Body of pancreas (tissue), 4 donors: ENCODE measurements around the gene TADA2B. TPM values are rescaled to one million over a fixed set of nuclear protein-coding genes. Genes with fewer than 3 reads are reported as not detected.

Experiments
- ATAC-seq: fragments of 150-250 bp; one replicate; pipeline ENCODE4 v1.9.1; 2016
- DNase-seq, 4 donors: peaks; one replicate each; pipeline ENCODE4 v3.0.0-alpha.2; 2019
- H3K27ac ChIP-seq, 4 donors: fragments of 200-600 bp; sonication (generic); 1 replicate in 3 of 4; 2 replicates in 1 of 4; pipeline versions ENCODE4 v1.5.1 to v1.6.1; 2016 to 2019; ENCODE audit warnings: mild to moderate bottlenecking in 1 of 4, mixed read lengths in 1 of 4, moderate library complexity in 1 of 4
- H3K27me3 ChIP-seq, 2 donors: fragments of 200-600 bp; sonication (generic); one replicate each; pipeline ENCODE4 v1.6.0; 2016; ENCODE audit warnings: mild to moderate bottlenecking in 1 of 2
- H3K36me3 ChIP-seq, 2 donors: fragments of 200-600 bp; sonication (generic); replicated peaks in 1 of 2; 2 replicates each; pipeline ENCODE4 v1.5.1; 2016; ENCODE audit warnings: low read depth in 2 of 2; ENCODE audit not compliant: insufficient read depth in 1 of 2
- H3K4me1 ChIP-seq: fragments of 200-600 bp; sonication (generic); one replicate; pipeline ENCODE4 v1.6.0; 2016
- H3K4me3 ChIP-seq, 2 donors: fragments of 200-600 bp; sonication (generic); 1 replicate in 1 of 2; 2 replicates in 1 of 2; pipeline ENCODE4 v1.5.1; 2016 to 2019
- H3K9me3 ChIP-seq, 3 donors: fragments of 200-600 bp; sonication (generic); 1 replicate in 2 of 3; 2 replicates in 1 of 3; pipeline ENCODE4 v1.5.1; 2016
- POLR2A ChIP-seq, 3 donors: fragments of 450-650 bp; IDR thresholded peaks; one replicate each; pipeline ENCODE4 v1.6.1; 2016; ENCODE audit warnings: antibody characterized with exemption in 3 of 3, mild to moderate bottlenecking in 2 of 3
- WGBS, 2 donors: methylation state at CpG; one replicate each; pipeline ENCODE4 v1.1.5; 2017; 5-methylcytosine and 5-hydroxymethylcytosine counted together
- intact Hi-C: fragments of 100-400 bp; cut with DNase I; formaldehyde crosslinking; loops from one replicate; pipeline ENCODE4 v1.15.1; 2023
- total RNA-seq, 2 donors: library from RNA; depleted of rRNA; stranded (reverse); fragments of >200 nt; gene quantifications; one replicate each; pipeline ENCODE4 v1.1.0, GENCODE V29; 2016
- TF ChIP-seq, protein P1 (sequence below), 7 experiments: fragments of 450-650 bp in 4 of 7; fragments of 200-600 bp in 3 of 7; sonication (generic) in 3 of 7; IDR thresholded peaks; one replicate each; pipeline ENCODE4 v1.5.1; 2016 to 2019; ENCODE audit warnings: antibody characterized with exemption in 7 of 7

Gene TADA2B
- total RNA-seq, 2 donors from 2014 or later: 18.1 to 20.0 TPM

DNA sequence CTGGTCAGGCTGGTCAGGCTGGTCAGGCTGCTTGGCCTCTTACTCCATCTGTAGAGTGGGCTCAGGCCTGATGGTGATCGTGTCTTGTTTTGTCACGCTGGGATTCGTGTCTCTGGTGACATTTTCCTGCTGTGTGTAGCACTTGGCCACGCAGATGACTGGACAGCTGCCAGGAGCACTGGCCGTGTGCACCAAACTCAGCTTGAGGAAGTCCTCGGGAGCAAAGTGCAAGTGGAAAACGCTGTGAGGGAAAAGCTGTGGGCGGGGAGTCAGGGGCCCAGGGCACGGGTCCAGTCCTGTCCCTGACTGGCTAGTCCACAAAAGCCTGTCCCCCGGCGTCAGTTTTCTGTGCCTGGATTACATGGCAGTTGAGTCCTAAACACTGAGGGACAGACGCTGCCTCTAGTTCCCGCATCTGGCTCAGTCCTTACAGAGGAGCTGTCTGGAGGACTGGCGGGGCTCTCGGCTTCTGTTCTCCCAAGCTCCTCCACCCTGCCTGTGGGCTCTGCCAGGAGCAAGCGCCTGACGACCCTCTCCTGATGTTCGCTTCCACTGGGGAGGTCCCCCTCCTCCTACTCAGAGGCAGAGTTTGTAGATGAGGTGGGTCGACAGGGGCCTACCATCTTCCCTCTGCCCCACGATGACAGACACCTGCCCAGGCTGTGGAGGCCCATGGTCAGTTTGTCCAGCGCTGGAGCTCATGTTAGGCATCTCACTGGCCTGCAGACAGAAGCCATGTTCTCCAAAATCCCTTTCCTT is 60.6 kb downstream of the TADA2B start:
- no peaks in the 10 kb centered on the region for H3K9me3 ChIP-seq
- H3K27ac ChIP-seq: peak overlapping the region; percentile 57 to 88 (median 78)
- WGBS, 2 donors: 27 to 29% methylated on average over 8 to 21 of the region's 21 CpGs
- no peaks in the 10 kb centered on the region for H3K36me3 ChIP-seq
- H3K4me1 ChIP-seq: peaks cover 23% of the 10 kb centered on the region
- DNase-seq: peak; percentile 80 to 90 (median 88)
- H3K4me3 ChIP-seq: no peak overlapping the region
- TF ChIP-seq, protein P1, sequence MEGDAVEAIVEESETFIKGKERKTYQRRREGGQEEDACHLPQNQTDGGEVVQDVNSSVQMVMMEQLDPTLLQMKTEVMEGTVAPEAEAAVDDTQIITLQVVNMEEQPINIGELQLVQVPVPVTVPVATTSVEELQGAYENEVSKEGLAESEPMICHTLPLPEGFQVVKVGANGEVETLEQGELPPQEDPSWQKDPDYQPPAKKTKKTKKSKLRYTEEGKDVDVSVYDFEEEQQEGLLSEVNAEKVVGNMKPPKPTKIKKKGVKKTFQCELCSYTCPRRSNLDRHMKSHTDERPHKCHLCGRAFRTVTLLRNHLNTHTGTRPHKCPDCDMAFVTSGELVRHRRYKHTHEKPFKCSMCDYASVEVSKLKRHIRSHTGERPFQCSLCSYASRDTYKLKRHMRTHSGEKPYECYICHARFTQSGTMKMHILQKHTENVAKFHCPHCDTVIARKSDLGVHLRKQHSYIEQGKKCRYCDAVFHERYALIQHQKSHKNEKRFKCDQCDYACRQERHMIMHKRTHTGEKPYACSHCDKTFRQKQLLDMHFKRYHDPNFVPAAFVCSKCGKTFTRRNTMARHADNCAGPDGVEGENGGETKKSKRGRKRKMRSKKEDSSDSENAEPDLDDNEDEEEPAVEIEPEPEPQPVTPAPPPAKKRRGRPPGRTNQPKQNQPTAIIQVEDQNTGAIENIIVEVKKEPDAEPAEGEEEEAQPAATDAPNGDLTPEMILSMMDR (IDR thresholded peaks at IDR 0.05): no peak
- no peak for TF ChIP-seq POLR2A (IDR thresholded peaks at IDR 0.05)
- no peaks in the 10 kb centered on the region for H3K27me3 ChIP-seq
- ATAC-seq: peak; percentile 68
- intact Hi-C loops: no loop called here

DNA sequence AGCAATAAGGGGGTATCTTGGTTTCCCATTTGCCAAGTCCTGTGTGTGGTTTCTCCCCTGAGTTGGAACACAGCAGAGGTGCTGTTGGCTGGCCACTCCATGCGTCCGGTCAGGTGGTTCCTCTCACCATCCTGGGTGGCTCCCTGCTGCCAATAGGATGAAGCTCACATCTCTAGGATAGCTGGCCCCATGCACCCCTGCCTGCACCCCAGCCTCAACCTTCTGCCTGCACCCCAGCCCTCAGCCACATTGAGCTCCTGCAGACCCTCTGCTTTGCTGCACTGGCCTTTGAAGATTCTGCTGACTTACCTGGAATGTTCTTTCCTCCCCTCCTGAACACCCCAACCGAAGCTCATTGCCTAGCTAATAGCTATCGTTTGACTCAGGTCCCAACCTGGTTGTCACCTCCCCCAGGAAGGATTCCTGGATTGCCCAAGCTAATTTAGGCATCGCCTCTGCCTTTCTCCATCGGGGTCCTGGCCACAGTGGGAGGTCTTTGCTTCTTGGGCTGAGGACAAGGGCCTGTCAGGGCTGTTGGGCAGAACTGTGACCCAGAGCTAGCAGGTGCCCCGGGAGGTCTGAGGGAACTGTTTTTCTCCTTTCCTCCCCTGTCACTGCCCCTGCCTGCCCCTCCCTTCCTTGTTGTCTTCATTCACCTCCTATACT is 61.3 kb downstream of the TADA2B start:
- no peaks in the 10 kb centered on the region for H3K9me3 ChIP-seq
- TF ChIP-seq, protein P1 (IDR thresholded peaks at IDR 0.05): no peak
- TF ChIP-seq POLR2A (IDR thresholded peaks at IDR 0.05): no peak
- no peaks in the 10 kb centered on the region for H3K36me3 ChIP-seq
- intact Hi-C loops: no loop called here
- peak overlapping the region in 2 of 4 donors; percentile 76 to 79 for H3K27ac ChIP-seq
- H3K27me3 ChIP-seq: no peaks in the 10 kb centered on the region
- peaks cover 23% of the 10 kb centered on the region for H3K4me1 ChIP-seq
- no peak overlapping the region for H3K4me3 ChIP-seq
- ATAC-seq (no peak), DNase-seq (no peak)
- 94 to 100% methylated on average over 5 to 7 of the region's 7 CpGs for whole genome bisulfite sequencing, 2 donors

DNA sequence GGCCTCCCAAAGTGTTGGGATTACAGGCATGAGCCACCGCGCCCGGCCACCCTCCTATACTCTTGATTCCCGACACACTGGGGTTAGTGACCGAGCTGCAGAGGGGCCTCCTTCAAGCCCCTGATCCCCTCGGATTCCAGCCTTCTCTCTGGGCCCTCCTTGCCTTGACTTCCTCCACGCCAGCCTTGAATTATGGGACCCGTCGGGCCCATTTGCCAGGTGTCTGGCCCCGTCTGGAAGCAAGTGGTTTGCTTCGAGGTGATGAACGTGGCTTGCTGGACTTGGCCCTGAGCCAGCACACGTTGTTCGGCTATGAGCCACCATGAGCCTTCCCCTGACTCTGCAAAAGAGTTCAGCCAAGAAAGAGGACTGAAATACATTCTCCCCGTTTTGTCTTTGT is 62.1 kb downstream of the TADA2B start:
- whole genome bisulfite sequencing, 2 donors: 61 to 62% methylated on average over 9 to 15 of the region's 15 CpGs
- H3K4me1 ChIP-seq: peaks cover 23% of the 10 kb centered on the region
- no peak for TF ChIP-seq POLR2A (IDR thresholded peaks at IDR 0.05)
- TF ChIP-seq, protein P1 (IDR thresholded peaks at IDR 0.05): no peak
- intact Hi-C loops: no loop called here
- ATAC-seq (no peak), DNase-seq (no peak)
- H3K9me3 ChIP-seq: no peaks in the 10 kb centered on the region
- H3K4me3 ChIP-seq: no peak overlapping the region
- H3K27me3 ChIP-seq: no peaks in the 10 kb centered on the region
- H3K36me3 ChIP-seq: no peaks in the 10 kb centered on the region
- H3K27ac ChIP-seq: no peak overlapping the region

DNA sequence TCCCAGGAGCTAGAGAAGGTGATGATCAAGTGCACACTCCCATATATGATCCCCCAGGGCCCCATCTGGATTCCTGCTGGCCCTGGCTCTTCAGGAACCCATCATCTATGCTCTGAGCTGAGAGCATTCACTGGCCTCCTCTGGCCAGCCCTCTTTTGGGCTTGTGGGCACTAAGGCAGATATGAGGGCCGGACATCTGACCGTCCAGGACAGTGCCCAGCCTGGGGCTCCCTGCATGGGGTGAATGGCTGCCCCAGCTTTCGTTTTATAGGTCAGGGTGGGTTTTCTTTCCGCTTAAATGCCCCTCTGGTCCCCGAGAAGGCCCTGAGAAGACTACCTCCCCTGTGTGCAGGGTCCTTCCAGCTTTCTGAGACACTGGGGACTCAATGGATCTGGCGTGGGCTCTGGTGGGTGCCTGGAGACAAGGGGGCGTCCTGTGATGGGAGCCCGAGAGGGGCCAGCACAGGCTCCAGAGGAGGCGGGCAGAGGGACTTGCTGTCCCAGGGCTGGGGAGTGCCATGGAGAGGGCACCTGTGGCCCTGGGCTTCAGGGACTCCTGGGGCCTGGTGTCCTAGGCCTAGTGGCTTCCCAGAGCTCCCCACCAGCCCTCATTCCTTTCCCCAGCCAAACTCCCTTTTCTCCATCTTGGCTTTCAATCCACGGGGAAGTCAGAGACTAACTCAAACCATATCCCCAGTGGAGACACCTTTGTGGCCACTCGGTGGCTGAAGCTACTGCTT is 64.2 kb downstream of the TADA2B start:
- Histone ChIP-seq H3K9me3 (no peaks in the 10 kb centered on the region), H3K4me3 (no peak overlapping the region), H3K27me3 (no peaks in the 10 kb centered on the region), H3K4me1 (peaks cover 16% of the 10 kb centered on the region), H3K27ac (no peak overlapping the region), H3K36me3 (no peaks in the 10 kb centered on the region)
- no peak for DNase-seq
- TF ChIP-seq POLR2A (IDR thresholded peaks at IDR 0.05): no peak
- TF ChIP-seq, protein P1 (IDR thresholded peaks at IDR 0.05): no peak
- 88 to 91% methylated on average over 7 of the region's 11 CpGs for WGBS, 2 donors
- intact Hi-C loops: no loop called here
- no peak for ATAC-seq

Other genes with a start within 250 kb of the TADA2B start
- 10 to 100 TPM; 10.5 to 20.0 TPM for gene TBC1D14, start 133.5 kb upstream of the TADA2B start, total RNA-seq
- 10 to 100 TPM in 1 of 2 donors, 1 to 10 TPM in 1; 6.6 to 10.6 TPM for gene GRPEL1, start 24.7 kb downstream of the TADA2B start, total RNA-seq
- under 1 TPM; 0.26 to 0.33 TPM for gene SORCS2, start 149.2 kb downstream of the TADA2B start, total RNA-seq